Measurements from ENCODE around the gene TPH2. TPM values are rescaled to one million over a fixed set of nuclear protein-coding genes. Genes with fewer than 3 reads are reported as not detected.

Gene TPH2
- total RNA-seq = not detected

GRCh38 chr12:71938728-71939385 lies at the start of gene TPH2:
TPH2 (plus strand) TSS chr12:71938845; CDS start chr12:71938987, 142 bp downstream.
- Histone ChIP-seq H3K4me3 (no peak within 1 kb of the TSS), H3K9me3 (no peaks in the 10 kb centered on the region), H3K4me1 (no peaks in the 10 kb centered on the region), H3K27me3 (peaks cover 0 to 30% of the 10 kb centered on the region in 2 donors), H3K27ac (no peak within 1 kb of the TSS), H3K36me3 (no peaks in the 10 kb centered on the region)
- DNase-seq (ENCODE audit: low spot score in 2 of 2) = no peak
- WGBS, 2 donors = 18 to 20% methylated on average over 16 of the region's 16 CpGs
- no peak for TF ChIP-seq POLR2A (IDR thresholded peaks at IDR 0.05)
- TF ChIP-seq CTCF (IDR thresholded peaks at IDR 0.05) = no peak
- no peak for TF ChIP-seq EP300 (IDR thresholded peaks at IDR 0.05)

GRCh38 chr12:71890475-71890874 lies 48.2 kb upstream of the TPH2 start:
- Histone ChIP-seq H3K4me1 (peaks cover 0 to 11% (median 0%) of the 10 kb centered on the region in 4 donors), H3K27me3 (no peaks in the 10 kb centered on the region), H3K27ac (no peak overlapping the region), H3K36me3 (peaks cover 0 to 40% (median 0%) of the 10 kb centered on the region in 3 donors), H3K4me3 (no peak overlapping the region), H3K9me3 (no peaks in the 10 kb centered on the region)
- TF ChIP-seq CTCF (IDR thresholded peaks at IDR 0.05) = no peak
- DNase-seq (ENCODE audit: low spot score in 2 of 2) = no peak
- WGBS, 2 donors = 92 to 98% methylated on average over 3 of the region's 3 CpGs

GRCh38 chr12:71892059-71892458 lies 46.6 kb upstream of the TPH2 start:
- H3K27ac ChIP-seq = no peak overlapping the region
- DNase-seq (ENCODE audit: low spot score in 2 of 2) = no peak
- WGBS, 2 donors = 66 to 73% methylated on average over 1 of the region's 1 CpG
- peaks cover 0 to 46% (median 0%) of the 10 kb centered on the region in 3 donors for H3K36me3 ChIP-seq
- no peaks in the 10 kb centered on the region for H3K9me3 ChIP-seq
- no peak overlapping the region for H3K4me3 ChIP-seq
- peaks cover 0 to 11% (median 0%) of the 10 kb centered on the region in 4 donors for H3K4me1 ChIP-seq
- TF ChIP-seq POLR2A (IDR thresholded peaks at IDR 0.05) (no peak), CTCF (IDR thresholded peaks at IDR 0.05) (no peak), EP300 (IDR thresholded peaks at IDR 0.05) (no peak)
- no peaks in the 10 kb centered on the region for H3K27me3 ChIP-seq

- Histone ChIP-seq H3K4me3 (no peak overlapping the region), H3K4me1 (peaks cover 0 to 11% (median 0%) of the 10 kb centered on the region in 4 donors), H3K9me3 (no peaks in the 10 kb centered on the region), H3K36me3 (peaks cover 0 to 63% (median 0%) of the 10 kb centered on the region in 3 donors), H3K27ac (no peak overlapping the region), H3K27me3 (no peaks in the 10 kb centered on the region)
- no peak for TF ChIP-seq CTCF (IDR thresholded peaks at IDR 0.05)
- no peak for DNase-seq (ENCODE audit: low spot score in 2 of 2)
- 86 to 89% methylated on average over 3 of the region's 3 CpGs for WGBS, 2 donors
Observed at GRCh38 chr12:71896205-71896882, 42.3 kb upstream of the TPH2 start.

GRCh38 chr12:71900091-71900490 lies 38.6 kb upstream of the TPH2 start:
- no peaks in the 10 kb centered on the region for H3K4me1 ChIP-seq
- H3K36me3 ChIP-seq = peaks cover 0 to 91% (median 0%) of the 10 kb centered on the region in 3 donors
- TF ChIP-seq EP300 (IDR thresholded peaks at IDR 0.05) (no peak), POLR2A (IDR thresholded peaks at IDR 0.05) (no peak), CTCF (IDR thresholded peaks at IDR 0.05) (no peak)
- no peak overlapping the region for H3K4me3 ChIP-seq
- H3K27ac ChIP-seq = no peak overlapping the region
- DNase-seq (ENCODE audit: low spot score in 2 of 2) = no peak
- WGBS, 2 donors = 97% methylated on average over 2 of the region's 2 CpGs
- H3K27me3 ChIP-seq = no peaks in the 10 kb centered on the region
- H3K9me3 ChIP-seq = no peaks in the 10 kb centered on the region
